Hematopoietic multipotent progenitor cell treated with erythropoietin and hydrocortisone succinate and interleukin-3 and kit ligand, for 6 days (in vitro differentiated cells): ENCODE results near the gene ANKRD39.
"Not testable (repeated sequence)": the region's sequence is repeated elsewhere in the genome, so short reads cannot be mapped to it uniquely, and the experiment has no call there.

Experiments used
- DNase-seq: peaks from one replicate; pipeline ENCODE4 v3.0.0-alpha.2; 2015

ANKRD39 gene

DNA sequence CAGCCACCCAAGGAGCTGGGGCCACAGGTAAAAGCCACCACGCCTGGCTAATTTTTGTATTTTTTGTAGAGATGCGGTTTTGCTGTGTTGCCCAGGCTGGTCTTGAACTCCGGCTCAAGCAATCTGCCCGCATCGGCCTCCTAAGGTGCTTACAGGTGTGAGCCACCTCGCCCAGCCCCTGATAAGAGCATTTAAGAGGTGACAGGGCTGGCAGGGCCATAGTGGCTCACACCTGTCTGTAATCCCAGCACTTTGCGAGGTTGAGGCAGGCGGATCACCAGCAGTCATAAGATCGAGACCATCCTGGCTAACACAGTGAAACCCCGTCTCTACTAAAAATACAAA, 50.7 kb downstream of the ANKRD39 start:
- DNase-seq: no peak

GRCh38 chr2:96806468-96807126, 51.2 kb downstream of the ANKRD39 start:
- no peak for DNase-seq

DNA sequence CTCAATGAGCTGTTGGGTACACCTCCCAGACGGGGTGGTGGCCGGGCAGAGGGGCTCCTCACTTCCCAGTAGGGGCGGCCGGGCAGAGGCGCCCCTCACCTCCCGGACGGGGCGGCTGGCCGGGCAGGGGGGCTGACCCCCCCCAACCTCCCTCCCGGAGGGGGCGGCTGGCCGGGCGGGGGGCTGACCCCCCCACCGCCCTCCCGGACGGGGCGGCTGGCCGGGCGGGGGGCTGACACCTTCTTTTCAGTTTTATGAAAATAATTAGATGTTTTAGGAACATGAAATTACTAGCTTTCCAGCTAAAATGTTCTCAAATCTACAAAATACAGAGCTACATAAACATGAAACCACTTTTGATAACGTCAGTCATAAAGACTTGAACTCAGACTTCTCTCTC, 51.9 kb downstream of the ANKRD39 start:
- DNase-seq: not testable (repeated sequence)

DNA sequence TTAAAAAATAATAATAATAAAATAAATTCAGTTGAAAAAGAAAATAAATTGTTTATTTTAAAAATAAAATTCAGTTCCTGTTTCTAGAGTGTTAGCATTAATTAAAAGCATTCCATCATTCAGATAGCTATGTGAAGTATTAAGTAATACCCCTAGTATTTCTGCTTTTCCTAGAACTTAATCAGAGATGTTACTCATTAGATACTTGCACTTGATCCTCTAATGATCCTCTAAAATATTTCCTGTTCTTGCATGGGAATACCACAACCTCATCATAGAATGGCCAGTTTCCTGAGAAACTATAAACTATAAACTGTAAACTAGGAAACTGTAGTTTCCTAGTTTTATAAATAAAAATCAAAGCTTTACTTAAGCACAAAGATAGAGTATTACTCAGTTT, 52.8 kb downstream of the ANKRD39 start:
- DNase-seq: no peak

- no peak for DNase-seq
These were observed 55.1 kb downstream of the ANKRD39 start for GRCh38 chr2:96802721-96803120.

DNA sequence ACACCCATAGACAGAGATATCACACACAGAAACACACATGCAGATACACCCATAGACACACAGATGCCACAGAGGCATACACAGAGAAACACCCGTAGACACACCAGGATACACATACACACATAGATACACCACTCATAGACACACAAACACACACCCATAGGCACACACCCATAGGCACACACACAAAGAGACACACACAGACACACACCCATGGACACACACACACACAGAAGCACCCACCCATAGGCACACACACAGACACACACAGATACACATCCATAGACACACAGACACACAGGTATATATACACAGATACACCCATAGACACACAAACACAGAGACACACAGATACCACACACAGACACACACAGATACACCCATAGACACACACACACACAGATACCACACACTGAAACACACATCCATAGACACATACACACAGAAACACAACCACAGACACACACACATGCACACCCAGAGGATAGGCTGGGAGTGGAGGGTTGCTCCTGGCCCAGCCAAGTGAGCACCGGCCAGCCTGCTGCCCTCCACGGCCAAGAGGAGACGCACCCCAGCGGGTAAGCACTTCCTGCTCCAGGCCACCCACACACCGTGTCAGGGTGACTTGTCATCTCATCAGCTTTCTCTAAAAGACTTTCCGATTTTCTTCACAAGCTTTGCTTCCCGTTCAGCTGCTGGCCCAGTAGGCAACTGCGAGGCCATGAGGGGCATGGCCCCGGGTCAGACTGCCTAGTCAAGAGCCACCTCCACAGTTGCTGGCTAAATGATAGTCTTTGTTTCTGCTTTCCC, 55.8 kb downstream of the ANKRD39 start:
- DNase-seq: no peak

GRCh38 chr2:96801005-96801785, 56.6 kb downstream of the ANKRD39 start:
- DNase-seq: peak; percentile 82

GRCh38 chr2:96800061-96801004, 57.5 kb downstream of the ANKRD39 start:
- DNase-seq: no peak

GRCh38 chr2:96799623-96799935, 58.2 kb downstream of the ANKRD39 start:
- DNase-seq: no peak

DNA sequence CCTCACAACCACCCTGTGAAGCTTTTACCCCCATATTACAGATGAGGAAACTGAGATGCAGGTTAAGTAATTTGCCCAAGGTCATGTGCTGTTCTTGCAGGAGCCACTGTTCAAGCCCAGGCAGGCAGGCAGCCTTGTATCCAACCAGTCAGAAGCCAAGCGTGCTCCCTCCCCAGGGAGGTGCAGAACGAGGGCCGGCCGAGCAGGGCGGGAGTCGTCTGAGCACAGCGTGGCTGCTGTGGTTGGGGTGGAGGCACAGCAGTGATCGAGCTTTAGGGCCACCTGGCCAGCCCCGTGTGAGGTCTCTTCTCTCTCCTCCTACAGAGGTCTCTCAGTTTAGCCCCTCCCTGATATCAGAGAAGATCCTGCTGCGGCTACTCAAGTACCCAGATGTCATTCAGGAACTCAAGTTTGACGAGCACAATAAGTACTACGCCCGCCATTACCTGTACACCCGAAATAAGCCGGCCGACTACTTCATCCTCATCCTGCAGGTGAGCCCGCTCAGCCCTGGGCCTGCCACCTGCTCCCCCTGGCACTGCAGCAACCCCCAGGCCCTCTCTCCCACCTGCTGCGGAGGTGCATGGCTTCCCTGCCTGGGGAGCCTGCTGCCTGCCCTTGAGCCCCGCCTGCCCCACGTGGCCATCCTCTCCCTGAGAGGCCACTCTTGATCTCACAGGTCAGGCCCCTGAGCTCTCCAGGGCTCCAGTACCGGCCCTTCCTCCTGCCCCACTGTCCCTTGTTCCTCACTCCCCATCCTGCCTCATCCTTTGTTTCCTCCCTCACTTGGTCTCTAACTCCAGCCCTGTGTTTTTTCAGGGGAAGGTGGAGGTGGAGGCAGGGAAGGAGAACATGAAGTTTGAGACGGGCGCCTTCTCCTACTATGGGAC, 58.8 kb downstream of the ANKRD39 start:
- no peak for DNase-seq
